GM23338 (cell line): ENCODE measurements around the gene CNPPD1. TPM values are rescaled to one million over a fixed set of nuclear protein-coding genes. Genes with fewer than 3 reads are reported as not detected.

ENCODE experiments used
- ATAC-seq: fragments of 200-7000 bp; cut with Tn5 transposase; 3 replicates; pipeline ENCODE4 v1.9.1; 2020
- DNase-seq: peaks from one replicate; pipeline ENCODE4 v3.0.0-alpha.2; 2015; ENCODE audit warnings: low spot score
- H2AFZ ChIP-seq: fragments of 200-600 bp; sonication (generic); 2 replicates; pipeline ENCODE4 v1.8.0; 2016; ENCODE audit warnings: antibody characterized with exemption, mild to moderate bottlenecking, moderate library complexity
- H3F3A ChIP-seq: fragments of 200-600 bp; sonication (generic); replicated peaks from 2 replicates; pipeline ENCODE4 v1.8.0; 2017; ENCODE audit warnings: antibody characterized with exemption, mixed run types, low read depth
- H3K27ac ChIP-seq: fragments of 200-600 bp; sonication (generic); 2 replicates; pipeline ENCODE4 v1.6.1; 2016; ENCODE audit warnings: low read depth
- H3K27me3 ChIP-seq: fragments of 200-600 bp; sonication (generic); 2 replicates; pipeline ENCODE4 v1.8.0; 2016; ENCODE audit warnings: mild to moderate bottlenecking, mixed run types, moderate library complexity; ENCODE audit not compliant: insufficient read depth
- H3K36me3 ChIP-seq: fragments of 200-600 bp; sonication (generic); 2 replicates; pipeline ENCODE4 v1.8.0; 2016; ENCODE audit warnings: mild to moderate bottlenecking; ENCODE audit not compliant: insufficient read depth
- H3K4me1 ChIP-seq: fragments of 200-600 bp; sonication (generic); 2 replicates; pipeline ENCODE4 v1.8.0; 2016; ENCODE audit warnings: mild to moderate bottlenecking, moderate library complexity; ENCODE audit not compliant: insufficient read depth
- H3K4me2 ChIP-seq: fragments of 200-600 bp; sonication (generic); 2 replicates; pipeline ENCODE4 v1.7.1; 2017; ENCODE audit warnings: mixed run types
- H3K4me3 ChIP-seq: fragments of 200-600 bp; sonication (generic); 2 replicates; pipeline ENCODE4 v1.6.1; 2016; ENCODE audit warnings: mixed run types
- H3K79me2 ChIP-seq: fragments of 200-600 bp; sonication (generic); replicated peaks from 2 replicates; pipeline ENCODE4 v1.8.0; 2017; ENCODE audit warnings: mild to moderate bottlenecking; ENCODE audit not compliant: insufficient read depth
- H3K9me2 ChIP-seq: fragments of 200-600 bp; sonication (generic); 2 replicates; pipeline ENCODE4 v1.8.0; 2017; ENCODE audit not compliant: insufficient read depth
- H4K20me1 ChIP-seq: fragments of 200-600 bp; sonication (generic); replicated peaks from 2 replicates; pipeline ENCODE4 v1.8.0; 2017; ENCODE audit warnings: mild to moderate bottlenecking; ENCODE audit not compliant: insufficient read depth
- H3K27ac Mint-ChIP-seq: 2 replicates; pipeline ENCODE4 v1.8.0; 2020; ENCODE audit warnings: inconsistent platforms, mild to moderate bottlenecking, moderate library complexity, mixed read lengths
- H3K27me3 Mint-ChIP-seq: 3 replicates; pipeline ENCODE4 v1.8.0; 2022; ENCODE audit warnings: low read depth, mild to moderate bottlenecking, moderate library complexity, mixed read lengths, inconsistent platforms; ENCODE audit not compliant: insufficient read depth, poor library complexity
- H3K36me3 Mint-ChIP-seq: 3 replicates; pipeline ENCODE4 v1.8.0; 2021; ENCODE audit warnings: low read depth, mild to moderate bottlenecking, inconsistent platforms, moderate library complexity, mixed read lengths
- H3K4me1 Mint-ChIP-seq: 3 replicates; pipeline ENCODE4 v1.8.0; 2020; ENCODE audit warnings: mild to moderate bottlenecking, inconsistent platforms, mixed read lengths
- H3K4me3 Mint-ChIP-seq: 3 replicates; pipeline ENCODE4 v1.8.0; 2021; ENCODE audit warnings: moderate library complexity, mild to moderate bottlenecking, inconsistent platforms, mixed read lengths
- H3K9me3 Mint-ChIP-seq: 3 replicates; pipeline ENCODE4 v1.8.0; 2020; ENCODE audit warnings: moderate library complexity, mild to moderate bottlenecking, inconsistent platforms, mixed read lengths
- CREB1 ChIP-seq: fragments of 250-450 bp; sonication (Bioruptor Pico); IDR thresholded peaks from 2 replicates; pipeline ENCODE4 v1.5.0; 2020; ENCODE audit warnings: low read depth, mild to moderate bottlenecking, moderate library complexity
- EZH2 ChIP-seq: fragments of 200-600 bp; sonication (generic); IDR thresholded peaks from one replicate; pipeline ENCODE4 v1.8.0; 2017; ENCODE audit warnings: antibody characterized with exemption, mild to moderate bottlenecking, low read depth; ENCODE audit not compliant: unreplicated experiment
- EZH2phosphoT487 ChIP-seq: fragments of 200-600 bp; sonication (generic); IDR thresholded peaks from one replicate; pipeline ENCODE4 v1.8.1; 2018; ENCODE audit warnings: antibody characterized with exemption; ENCODE audit not compliant: unreplicated experiment
- JUNB ChIP-seq: IDR thresholded peaks from one replicate; pipeline ENCODE4 v1.6.1; 2016; ENCODE audit warnings: antibody characterized with exemption; ENCODE audit not compliant: unreplicated experiment
- STAT1 ChIP-seq: IDR thresholded peaks from one replicate; pipeline ENCODE4 v1.6.1; 2016; ENCODE audit warnings: antibody characterized with exemption; ENCODE audit not compliant: unreplicated experiment
- ZNF114 ChIP-seq: fragments of 250-450 bp; sonication (Bioruptor Pico); IDR thresholded peaks from 2 replicates; pipeline ENCODE4 v1.5.0; 2020; ENCODE audit warnings: mild to moderate bottlenecking, moderate library complexity
- polyA plus RNA-seq: library from polyadenylated mRNA; unstranded; fragments of >200 nt; fragmentation: Nextera tagmentation; extraction: Ambion mirVana; gene quantifications from 2 replicates; pipeline ENCODE4 v1.2.1, GENCODE V29; 2016
- total RNA-seq: library from RNA; depleted of rRNA; stranded (reverse); fragments of >200 nt; shearing (Covaris generic); gene quantifications from 2 replicates; pipeline ENCODE4 v1.2.3, GENCODE V29; 2014
- TF ChIP-seq, protein P1 (sequence below): fragments of 250-450 bp; sonication (Bioruptor Pico); IDR thresholded peaks from 2 replicates; pipeline ENCODE4 v1.5.0; 2020; ENCODE audit warnings: mild to moderate bottlenecking, moderate library complexity
- TF ChIP-seq, protein P2 (sequence below): IDR thresholded peaks from 2 replicates; pipeline ENCODE4 v1.6.1; 2016; ENCODE audit warnings: antibody characterized with exemption

CNPPD1 gene
- total and polyA plus RNA-seq, 2 experiments from 2014 or later: 18.0 to 18.2 TPM

DNA sequence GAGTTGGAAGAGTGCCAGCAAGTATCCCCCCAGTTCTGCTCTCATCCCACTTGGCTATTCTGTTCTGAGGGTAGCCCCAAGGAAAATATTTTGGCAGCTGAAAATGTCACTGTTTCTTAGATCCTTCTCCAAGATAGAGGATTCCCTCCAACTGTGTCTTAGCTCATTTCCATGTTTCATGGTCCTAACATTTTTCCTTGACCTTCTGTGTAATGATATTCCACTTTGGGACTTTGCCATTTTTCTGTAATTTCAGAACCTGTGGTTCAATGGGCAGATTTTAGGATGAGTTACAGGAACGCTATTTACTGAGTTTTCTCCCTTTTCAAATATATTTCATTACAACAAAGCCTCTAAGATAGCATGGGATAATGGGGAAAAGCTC is 50.8 kb downstream of the CNPPD1 start:
- peaks cover 3% of the 10 kb centered on the region for H3K27me3 Mint-ChIP-seq
- DNase-seq: no peak
- H3K4me3 Mint-ChIP-seq: no peak overlapping the region

More for the DNA sequence above, 50.8 kb downstream of the CNPPD1 start:
- H4K20me1 ChIP-seq: peaks cover 6% of the 10 kb centered on the region; the same call in 1 of the 2 replicates
- Mint-ChIP-seq H3K27ac (no peak overlapping the region), H3K9me3 (no peaks in the 10 kb centered on the region), H3K36me3 (no peaks in the 10 kb centered on the region), H3K4me1 (peaks cover 20% of the 10 kb centered on the region; the same call in 2 of the 3 replicates)
- H3K4me1 ChIP-seq: peaks cover 10% of the 10 kb centered on the region; the same call in 1 of the 2 replicates
- ATAC-seq: no peak
- H3K4me2 ChIP-seq: no peak overlapping the region
- no peaks in the 10 kb centered on the region for H3K27me3 ChIP-seq
- H3K79me2 ChIP-seq: no peaks in the 10 kb centered on the region
- H3K27ac ChIP-seq: no peak overlapping the region
- H3K9me2 ChIP-seq: no peaks in the 10 kb centered on the region
- TF ChIP-seq EZH2: no peak
- TF ChIP-seq, protein P1, sequence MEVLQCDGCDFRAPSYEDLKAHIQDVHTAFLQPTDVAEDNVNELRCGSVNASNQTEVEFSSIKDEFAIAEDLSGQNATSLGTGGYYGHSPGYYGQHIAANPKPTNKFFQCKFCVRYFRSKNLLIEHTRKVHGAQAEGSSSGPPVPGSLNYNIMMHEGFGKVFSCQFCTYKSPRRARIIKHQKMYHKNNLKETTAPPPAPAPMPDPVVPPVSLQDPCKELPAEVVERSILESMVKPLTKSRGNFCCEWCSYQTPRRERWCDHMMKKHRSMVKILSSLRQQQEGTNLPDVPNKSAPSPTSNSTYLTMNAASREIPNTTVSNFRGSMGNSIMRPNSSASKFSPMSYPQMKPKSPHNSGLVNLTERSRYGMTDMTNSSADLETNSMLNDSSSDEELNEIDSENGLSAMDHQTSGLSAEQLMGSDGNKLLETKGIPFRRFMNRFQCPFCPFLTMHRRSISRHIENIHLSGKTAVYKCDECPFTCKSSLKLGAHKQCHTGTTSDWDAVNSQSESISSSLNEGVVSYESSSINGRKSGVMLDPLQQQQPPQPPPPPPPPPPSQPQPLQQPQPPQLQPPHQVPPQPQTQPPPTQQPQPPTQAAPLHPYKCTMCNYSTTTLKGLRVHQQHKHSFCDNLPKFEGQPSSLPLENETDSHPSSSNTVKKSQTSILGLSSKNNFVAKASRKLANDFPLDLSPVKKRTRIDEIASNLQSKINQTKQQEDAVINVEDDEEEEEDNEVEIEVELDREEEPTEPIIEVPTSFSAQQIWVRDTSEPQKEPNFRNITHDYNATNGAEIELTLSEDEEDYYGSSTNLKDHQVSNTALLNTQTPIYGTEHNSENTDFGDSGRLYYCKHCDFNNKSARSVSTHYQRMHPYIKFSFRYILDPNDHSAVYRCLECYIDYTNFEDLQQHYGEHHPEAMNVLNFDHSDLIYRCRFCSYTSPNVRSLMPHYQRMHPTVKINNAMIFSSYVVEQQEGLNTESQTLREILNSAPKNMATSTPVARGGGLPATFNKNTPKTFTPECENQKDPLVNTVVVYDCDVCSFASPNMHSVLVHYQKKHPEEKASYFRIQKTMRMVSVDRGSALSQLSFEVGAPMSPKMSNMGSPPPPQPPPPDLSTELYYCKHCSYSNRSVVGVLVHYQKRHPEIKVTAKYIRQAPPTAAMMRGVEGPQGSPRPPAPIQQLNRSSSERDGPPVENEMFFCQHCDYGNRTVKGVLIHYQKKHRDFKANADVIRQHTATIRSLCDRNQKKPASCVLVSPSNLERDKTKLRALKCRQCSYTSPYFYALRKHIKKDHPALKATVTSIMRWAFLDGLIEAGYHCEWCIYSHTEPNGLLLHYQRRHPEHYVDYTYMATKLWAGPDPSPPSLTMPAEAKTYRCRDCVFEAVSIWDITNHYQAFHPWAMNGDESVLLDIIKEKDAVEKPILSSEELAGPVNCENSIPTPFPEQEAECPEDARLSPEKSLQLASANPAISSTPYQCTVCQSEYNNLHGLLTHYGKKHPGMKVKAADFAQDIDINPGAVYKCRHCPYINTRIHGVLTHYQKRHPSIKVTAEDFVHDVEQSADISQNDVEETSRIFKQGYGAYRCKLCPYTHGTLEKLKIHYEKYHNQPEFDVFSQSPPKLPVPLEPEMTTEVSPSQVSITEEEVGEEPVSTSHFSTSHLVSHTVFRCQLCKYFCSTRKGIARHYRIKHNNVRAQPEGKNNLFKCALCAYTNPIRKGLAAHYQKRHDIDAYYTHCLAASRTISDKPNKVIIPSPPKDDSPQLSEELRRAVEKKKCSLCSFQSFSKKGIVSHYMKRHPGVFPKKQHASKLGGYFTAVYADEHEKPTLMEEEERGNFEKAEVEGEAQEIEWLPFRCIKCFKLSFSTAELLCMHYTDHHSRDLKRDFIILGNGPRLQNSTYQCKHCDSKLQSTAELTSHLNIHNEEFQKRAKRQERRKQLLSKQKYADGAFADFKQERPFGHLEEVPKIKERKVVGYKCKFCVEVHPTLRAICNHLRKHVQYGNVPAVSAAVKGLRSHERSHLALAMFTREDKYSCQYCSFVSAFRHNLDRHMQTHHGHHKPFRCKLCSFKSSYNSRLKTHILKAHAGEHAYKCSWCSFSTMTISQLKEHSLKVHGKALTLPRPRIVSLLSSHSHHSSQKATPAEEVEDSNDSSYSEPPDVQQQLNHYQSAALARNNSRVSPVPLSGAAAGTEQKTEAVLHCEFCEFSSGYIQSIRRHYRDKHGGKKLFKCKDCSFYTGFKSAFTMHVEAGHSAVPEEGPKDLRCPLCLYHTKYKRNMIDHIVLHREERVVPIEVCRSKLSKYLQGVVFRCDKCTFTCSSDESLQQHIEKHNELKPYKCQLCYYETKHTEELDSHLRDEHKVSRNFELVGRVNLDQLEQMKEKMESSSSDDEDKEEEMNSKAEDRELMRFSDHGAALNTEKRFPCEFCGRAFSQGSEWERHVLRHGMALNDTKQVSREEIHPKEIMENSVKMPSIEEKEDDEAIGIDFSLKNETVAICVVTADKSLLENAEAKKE (CRISPR knock-in tag): no peak
- TF ChIP-seq, protein P2, sequence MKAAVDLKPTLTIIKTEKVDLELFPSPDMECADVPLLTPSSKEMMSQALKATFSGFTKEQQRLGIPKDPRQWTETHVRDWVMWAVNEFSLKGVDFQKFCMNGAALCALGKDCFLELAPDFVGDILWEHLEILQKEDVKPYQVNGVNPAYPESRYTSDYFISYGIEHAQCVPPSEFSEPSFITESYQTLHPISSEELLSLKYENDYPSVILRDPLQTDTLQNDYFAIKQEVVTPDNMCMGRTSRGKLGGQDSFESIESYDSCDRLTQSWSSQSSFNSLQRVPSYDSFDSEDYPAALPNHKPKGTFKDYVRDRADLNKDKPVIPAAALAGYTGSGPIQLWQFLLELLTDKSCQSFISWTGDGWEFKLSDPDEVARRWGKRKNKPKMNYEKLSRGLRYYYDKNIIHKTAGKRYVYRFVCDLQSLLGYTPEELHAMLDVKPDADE: no peak
- no peak for TF ChIP-seq JUNB
- no peak for TF ChIP-seq CREB1 (CRISPR knock-in tag)
- no peak for TF ChIP-seq ZNF114 (CRISPR knock-in tag)
- no peak for TF ChIP-seq STAT1
- TF ChIP-seq EZH2phosphoT487: no peak
- H3F3A ChIP-seq: no peaks in the 10 kb centered on the region
- H2AFZ ChIP-seq: no peak overlapping the region
- no peaks in the 10 kb centered on the region for H3K36me3 ChIP-seq
- no peak overlapping the region for H3K4me3 ChIP-seq
